Measurements from ENCODE around the gene POC1A. TPM values are rescaled to one million over a fixed set of nuclear protein-coding genes. Genes with fewer than 3 reads are reported as not detected.
A peak's percentile ranks its signal among the peaks of the same experiment; 100 is the strongest.

Gene POC1A
- total and polyA plus RNA-seq, 2 of the 4 experiments (the other 2 are of a cell fraction), result 10.6 to 11.5 TPM

- Histone ChIP-seq H2AFZ (replicated peaks; ENCODE audit: low read length, poor library complexity) (no peak overlapping the region), H4K5ac (ENCODE audit: low read depth, low read length) (no peak overlapping the region), H3K9ac (ENCODE audit: low read depth, low read length) (no peak overlapping the region), H3K4ac (ENCODE audit: low read depth, low read length) (no peak overlapping the region), H3K27ac (ENCODE audit: insufficient read depth, low read length) (no peak overlapping the region), H3K4me3 (ENCODE audit: insufficient read depth, low read depth, low read length) (no peak overlapping the region), H4K91ac (ENCODE audit: insufficient read depth, low read depth, low read length) (no peak overlapping the region), H2BK120ac (ENCODE audit: low read depth, low read length) (no peak overlapping the region), H3K4me2 (ENCODE audit: low read depth, low read length) (no peak overlapping the region), H3K23ac (ENCODE audit: low read depth, low read length) (no peak overlapping the region), H2BK20ac (ENCODE audit: low read depth, low read length) (no peak overlapping the region), H3K9me3 (ENCODE audit: control insufficient read depth, insufficient read depth, low read length) (no peaks in the 10 kb centered on the region), H3K79me1 (ENCODE audit: low read depth in 1 of 2, low read length in 2 of 2) (peaks cover 0 to 4% of the 10 kb centered on the region in 2 experiments; a peak in 3 of 4 replicates), H2BK5ac (ENCODE audit: low read depth, low read length, poor library complexity, severe bottlenecking) (no peak overlapping the region), H3K14ac (replicated peaks; ENCODE audit: low read depth, low read length) (no peak overlapping the region), H2AK5ac (ENCODE audit: low read depth, low read length) (no peak overlapping the region), H3K18ac (ENCODE audit: low read depth, low read length) (no peak overlapping the region), H3K4me1 (ENCODE audit: control insufficient read depth, insufficient read depth, low read length) (peaks cover 2% of the 10 kb centered on the region; the same call in 1 of the 2 replicates), H4K8ac (ENCODE audit: low read depth in 2 of 2, low read length in 2 of 2) (no peak overlapping the region), H4K20me1 (ENCODE audit: insufficient read depth, low read length) (no peaks in the 10 kb centered on the region), H3K27me3 (ENCODE audit: control insufficient read depth, insufficient read depth, low read length) (no peaks in the 10 kb centered on the region), H3K36me3 (ENCODE audit: control insufficient read depth, insufficient read depth, low read length) (no peaks in the 10 kb centered on the region; the same call in 1 of the 2 replicates), H2AK9ac (replicated peaks; ENCODE audit: low read depth, low read length, poor library complexity) (no peak overlapping the region), H2BK15ac (ENCODE audit: low read depth, low read length) (no peak overlapping the region), H3K9me1 (ENCODE audit: insufficient read depth, low read length) (0 out of 2 replicates have a peak, but pooled peaks cover 10% of the 10 kb centered on the region), H3K56ac (ENCODE audit: extremely low read depth, insufficient read depth, low read length) (no peak overlapping the region)
- POLR2A ChIA-PET (ENCODE audit: unreplicated experiment), result interaction anchor here (0.6 kb wide), 1 partner anchor 43 kb away, joined by 8 read pairs; no protein-coding TSS in a partner anchor
- ATAC-seq (ENCODE audit: low read depth) (peak; percentile 17; the same call in 1 of the 2 replicates), DNase-seq (peak; percentile 47)
- WGBS, 2 experiments (ENCODE audit: extremely low coverage in 2 of 2, insufficient read length in 1 of 2), result 60% methylated on average over 1 of the region's 8 CpGs; no CpG with 5 or more reads in 1 of the 2 experiments
- BruUV-seq (replicated peaks), result no TSS peak
- dilution Hi-C loops (cut with HindIII; ENCODE audit: low sequenced_read_pairs, unreplicated experiment), result no loop called here
- intact Hi-C loops (cut with micrococcal nuclease), result no loop called here
- in situ Hi-C loops (cut with MboI; ENCODE audit: low sequenced_read_pairs), result no loop called here
- CTCF ChIA-PET, result no interaction called here
- TF ChIP-seq RFX5 (IDR thresholded peaks at IDR 0.05; ENCODE audit: low read depth, low read length), result no peak
- TF ChIP-seq CEBPB (IDR thresholded peaks at IDR 0.05; ENCODE audit: low read depth, low read length), result no peak
- no peak for TF ChIP-seq POLR2A (IDR thresholded peaks at IDR 0.05; ENCODE audit: low read depth, low read length)
- no peak for TF ChIP-seq BHLHE40 (IDR thresholded peaks at IDR 0.05; ENCODE audit: low read depth, low read length)
- no peak for TF ChIP-seq MXI1 (IDR thresholded peaks at IDR 0.05; ENCODE audit: borderline replicate concordance, low read depth, low read length)
- no peak for TF ChIP-seq MAFK (IDR thresholded peaks at IDR 0.05; ENCODE audit: low read depth, low read length)
- TF ChIP-seq RAD21 (IDR thresholded peaks at IDR 0.05; ENCODE audit: low read length), result no peak
- TF ChIP-seq CHD1 (IDR thresholded peaks at IDR 0.05; ENCODE audit: low read depth, low read length), result no peak
- no peak for TF ChIP-seq RCOR1 (IDR thresholded peaks at IDR 0.05; ENCODE audit: insufficient replicate concordance, low read length)
- TF ChIP-seq SMC3 (IDR thresholded peaks at IDR 0.05; ENCODE audit: low read depth, low read length), result no peak
- no peak for TF ChIP-seq MAZ (IDR thresholded peaks at IDR 0.05; ENCODE audit: borderline replicate concordance, low read depth, low read length)
- no peak for TF ChIP-seq ELK1 (IDR thresholded peaks at IDR 0.05; ENCODE audit: borderline replicate concordance, low read depth, low read length)
- no peak for TF ChIP-seq CTCF (conservative IDR thresholded peaks at IDR 0.05; ENCODE audit: low read depth, low read length)
- TF ChIP-seq NFE2L2 (IDR thresholded peaks at IDR 0.05; ENCODE audit: low read depth, low read length), result no peak
- no peak for TF ChIP-seq FOS (IDR thresholded peaks at IDR 0.05; ENCODE audit: low read depth, low read length)
Observed at GRCh38 chr3:52109611-52110301, 44.5 kb downstream of the POC1A start.

Data from IMR-90 (cell line).